Sigmoid colon (tissue), 7 donors: ENCODE results near the gene SULT2B1. TPM values are rescaled to one million over a fixed set of nuclear protein-coding genes. Genes with fewer than 3 reads are reported as not detected.

ENCODE experiments used
- DNase-seq: peaks from one replicate; pipeline ENCODE4 v3.0.0-alpha.2; 2019
- H3K27ac ChIP-seq, 4 donors: fragments of 200-600 bp; sonication (generic); one replicate each; pipeline ENCODE4 v1.5.1; 2016 to 2019; ENCODE audit warnings: mild to moderate bottlenecking in 1 of 4
- H3K27me3 ChIP-seq, 3 donors: fragments of 200-600 bp; sonication (generic); one replicate each; pipeline ENCODE4 v1.5.1; 2019; ENCODE audit warnings: mild to moderate bottlenecking in 1 of 3
- H3K36me3 ChIP-seq, 4 donors: fragments of 200-600 bp; sonication (generic); one replicate each; pipeline ENCODE4 v1.5.1; 2016 to 2019
- H3K4me1 ChIP-seq, 4 donors: fragments of 200-600 bp; sonication (generic); one replicate each; pipeline ENCODE4 v1.5.1; 2017 to 2019
- H3K4me3 ChIP-seq, 4 donors: fragments of 200-600 bp; sonication (generic); one replicate each; pipeline ENCODE4 v1.5.1; 2017 to 2019; ENCODE audit warnings: mild to moderate bottlenecking in 2 of 4, moderate library complexity in 1 of 4
- H3K9me3 ChIP-seq, 4 donors: fragments of 200-600 bp in 3 of 4; sonication (generic) in 3 of 4; one replicate each; pipeline versions ENCODE4 v1.5.1 to v1.6.1; 2013 to 2019
- EP300 ChIP-seq, 4 donors: sonication (generic); formaldehyde crosslinking; IDR thresholded peaks; one replicate each; pipeline ENCODE4 v1.6.1; 2017; ENCODE audit warnings: antibody characterized with exemption in 4 of 4
- POLR2A ChIP-seq, 2 donors: fragments of 450-650 bp; IDR thresholded peaks; one replicate each; pipeline ENCODE4 v1.6.1; 2016; ENCODE audit warnings: antibody characterized with exemption in 2 of 2, mild to moderate bottlenecking in 2 of 2, moderate library complexity in 2 of 2
- POLR2AphosphoS5 ChIP-seq, 4 donors: sonication (generic); formaldehyde crosslinking; IDR thresholded peaks; one replicate each; pipeline ENCODE4 v1.6.1; 2017; ENCODE audit warnings: antibody characterized with exemption in 4 of 4
- WGBS, 2 donors: extraction: QIAGEN DNeasy Blood & Tissue Kit; methylation state at CpG; one replicate each; pipeline ENCODE4 v1.1.7; 2013; 5-methylcytosine and 5-hydroxymethylcytosine counted together
- intact Hi-C: fragments of 100-400 bp; cut with DNase I; formaldehyde crosslinking; loops from one replicate; pipeline ENCODE4 v1.15.1; 2023
- polyA plus RNA-seq, 3 donors: library from polyadenylated mRNA; stranded (reverse); fragments of 200-250 nt; gene quantifications; one replicate each; pipeline ENCODE4 v1.2.3, GENCODE V29; 2013
- total RNA-seq, 4 donors: library from RNA; depleted of rRNA; stranded (reverse); fragments of >200 nt; gene quantifications; one replicate each; pipeline ENCODE4 v1.1.0, GENCODE V29; 2016
- TF ChIP-seq, protein P1 (sequence below), 4 experiments: fragments of 450-650 bp in 3 of 4; fragments of 200-600 bp in 1 of 4; IDR thresholded peaks; one replicate each; pipeline ENCODE4 v1.5.1; 2016 to 2019; ENCODE audit warnings: antibody characterized with exemption in 4 of 4, mild to moderate bottlenecking in 3 of 4, moderate library complexity in 2 of 4
- donor health status: healthy with polysubstance abuse.
- donor health status: Bipolar disorder and iron deficiency.
- donor health status: healthy.

Gene SULT2B1
- total and polyA plus RNA-seq, 7 donors = 0.82 to 2.8 (median 1.8) TPM; not detected in 3

DNA sequence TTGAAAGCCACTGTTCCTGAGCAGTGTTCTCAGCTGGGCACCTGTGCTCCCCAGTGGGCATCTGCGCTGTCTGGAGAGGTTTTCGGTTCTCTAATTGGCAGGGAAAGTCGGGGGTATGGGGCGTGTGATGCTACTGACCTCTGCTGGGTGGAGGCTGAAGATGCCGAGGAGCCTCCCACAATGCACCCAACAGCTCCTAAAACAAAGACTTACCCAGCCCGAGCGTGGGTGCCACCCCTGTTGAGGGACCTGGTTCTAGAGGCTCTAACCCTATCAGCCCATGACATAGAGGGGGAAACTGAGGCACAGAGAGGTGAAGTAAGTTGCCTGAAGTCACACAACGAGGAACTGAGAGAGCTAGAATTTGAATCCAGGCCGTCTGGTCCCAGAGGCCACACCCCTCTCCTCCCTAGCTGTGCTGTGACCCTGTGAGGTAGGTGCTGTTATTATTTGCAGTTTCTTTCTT, 56.9 kb downstream of the SULT2B1 start:
- intact Hi-C loops = no loop called here
- Histone ChIP-seq H3K4me1 (no peaks in the 10 kb centered on the region), H3K27me3 (no peaks in the 10 kb centered on the region), H3K9me3 (no peaks in the 10 kb centered on the region), H3K27ac (no peak overlapping the region), H3K4me3 (no peak overlapping the region), H3K36me3 (no peaks in the 10 kb centered on the region)
- WGBS, 2 donors = 8 to 12% methylated on average over 9 of the region's 9 CpGs
- TF ChIP-seq, protein P1, sequence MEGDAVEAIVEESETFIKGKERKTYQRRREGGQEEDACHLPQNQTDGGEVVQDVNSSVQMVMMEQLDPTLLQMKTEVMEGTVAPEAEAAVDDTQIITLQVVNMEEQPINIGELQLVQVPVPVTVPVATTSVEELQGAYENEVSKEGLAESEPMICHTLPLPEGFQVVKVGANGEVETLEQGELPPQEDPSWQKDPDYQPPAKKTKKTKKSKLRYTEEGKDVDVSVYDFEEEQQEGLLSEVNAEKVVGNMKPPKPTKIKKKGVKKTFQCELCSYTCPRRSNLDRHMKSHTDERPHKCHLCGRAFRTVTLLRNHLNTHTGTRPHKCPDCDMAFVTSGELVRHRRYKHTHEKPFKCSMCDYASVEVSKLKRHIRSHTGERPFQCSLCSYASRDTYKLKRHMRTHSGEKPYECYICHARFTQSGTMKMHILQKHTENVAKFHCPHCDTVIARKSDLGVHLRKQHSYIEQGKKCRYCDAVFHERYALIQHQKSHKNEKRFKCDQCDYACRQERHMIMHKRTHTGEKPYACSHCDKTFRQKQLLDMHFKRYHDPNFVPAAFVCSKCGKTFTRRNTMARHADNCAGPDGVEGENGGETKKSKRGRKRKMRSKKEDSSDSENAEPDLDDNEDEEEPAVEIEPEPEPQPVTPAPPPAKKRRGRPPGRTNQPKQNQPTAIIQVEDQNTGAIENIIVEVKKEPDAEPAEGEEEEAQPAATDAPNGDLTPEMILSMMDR (IDR thresholded peaks at IDR 0.05) = peak in 2 of 4 experiments; percentile 17 to 39
- TF ChIP-seq POLR2AphosphoS5 (IDR thresholded peaks at IDR 0.05) (no peak), EP300 (IDR thresholded peaks at IDR 0.05) (no peak), POLR2A (IDR thresholded peaks at IDR 0.05) (no peak)
- no peak for DNase-seq

DNA sequence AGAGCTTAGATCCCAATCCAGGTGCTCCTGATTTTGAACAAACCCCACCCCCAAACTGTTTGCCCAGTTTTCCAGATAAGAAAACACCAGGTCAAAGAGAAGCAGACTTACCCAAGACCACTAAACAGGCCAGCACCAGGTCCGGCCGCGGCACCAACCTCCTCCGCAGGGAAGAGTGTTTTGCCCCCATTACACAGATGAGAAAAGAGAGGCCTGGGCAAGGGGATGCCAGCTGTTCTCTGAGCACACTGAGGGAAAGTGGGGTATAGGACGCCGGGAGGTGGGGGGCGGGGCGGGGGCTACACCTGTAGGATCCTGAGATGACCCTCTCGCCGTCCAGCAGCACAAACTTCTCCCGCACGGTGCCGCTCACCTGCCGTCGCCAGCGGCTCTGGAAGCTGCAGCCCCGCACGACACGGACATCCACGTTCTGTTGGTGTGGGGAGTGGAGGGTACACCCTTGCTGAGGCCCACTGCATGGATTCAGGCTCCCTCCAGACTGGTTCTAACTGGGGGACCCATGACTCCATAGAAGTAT, 57.7 kb downstream of the SULT2B1 start:
- no peak for DNase-seq
- Histone ChIP-seq H3K27ac (no peak overlapping the region), H3K4me1 (no peaks in the 10 kb centered on the region), H3K36me3 (peaks cover 0 to under 1% (median 0%) of the 10 kb centered on the region in 4 donors), H3K9me3 (no peaks in the 10 kb centered on the region), H3K4me3 (no peak overlapping the region), H3K27me3 (no peaks in the 10 kb centered on the region)
- 94 to 95% methylated on average over 20 of the region's 20 CpGs for WGBS, 2 donors
- TF ChIP-seq POLR2A (IDR thresholded peaks at IDR 0.05) (no peak), POLR2AphosphoS5 (IDR thresholded peaks at IDR 0.05) (no peak), EP300 (IDR thresholded peaks at IDR 0.05) (no peak)
- TF ChIP-seq, protein P1 (IDR thresholded peaks at IDR 0.05) = no peak
- intact Hi-C loops = no loop called here

DNA sequence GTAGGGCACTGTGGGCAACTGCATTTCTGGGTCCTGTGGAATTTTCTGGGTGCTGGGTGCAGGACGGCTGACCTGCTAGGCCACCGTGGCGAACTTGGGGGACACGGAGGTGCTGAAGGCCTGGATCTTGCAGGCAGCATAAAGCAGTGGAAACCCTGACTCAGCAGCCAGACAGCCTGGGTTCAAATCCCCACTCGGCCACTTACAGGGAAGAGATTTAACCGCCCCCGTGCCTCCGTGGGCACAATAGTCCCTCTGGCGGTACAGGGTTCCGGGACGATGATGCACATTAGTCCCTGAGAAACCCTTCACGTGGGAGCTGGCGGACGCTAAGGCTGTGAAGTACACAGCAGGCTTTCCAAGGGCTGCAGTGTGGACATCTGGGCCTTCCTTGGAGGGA, 59.9 kb downstream of the SULT2B1 start:
- 88 to 93% methylated on average over 14 of the region's 14 CpGs for WGBS, 2 donors
- no peak for DNase-seq
- TF ChIP-seq, protein P1 (IDR thresholded peaks at IDR 0.05) = no peak
- TF ChIP-seq EP300 (IDR thresholded peaks at IDR 0.05) (no peak), POLR2A (IDR thresholded peaks at IDR 0.05) (no peak), POLR2AphosphoS5 (IDR thresholded peaks at IDR 0.05) (no peak)
- Histone ChIP-seq H3K9me3 (no peaks in the 10 kb centered on the region), H3K4me1 (peaks cover 0 to 15% (median 10%) of the 10 kb centered on the region in 4 donors), H3K36me3 (peaks cover 10 to 23% (median 20%) of the 10 kb centered on the region in 4 donors), H3K4me3 (no peak overlapping the region), H3K27ac (no peak overlapping the region), H3K27me3 (no peaks in the 10 kb centered on the region)
- intact Hi-C loops = no loop called here

DNA sequence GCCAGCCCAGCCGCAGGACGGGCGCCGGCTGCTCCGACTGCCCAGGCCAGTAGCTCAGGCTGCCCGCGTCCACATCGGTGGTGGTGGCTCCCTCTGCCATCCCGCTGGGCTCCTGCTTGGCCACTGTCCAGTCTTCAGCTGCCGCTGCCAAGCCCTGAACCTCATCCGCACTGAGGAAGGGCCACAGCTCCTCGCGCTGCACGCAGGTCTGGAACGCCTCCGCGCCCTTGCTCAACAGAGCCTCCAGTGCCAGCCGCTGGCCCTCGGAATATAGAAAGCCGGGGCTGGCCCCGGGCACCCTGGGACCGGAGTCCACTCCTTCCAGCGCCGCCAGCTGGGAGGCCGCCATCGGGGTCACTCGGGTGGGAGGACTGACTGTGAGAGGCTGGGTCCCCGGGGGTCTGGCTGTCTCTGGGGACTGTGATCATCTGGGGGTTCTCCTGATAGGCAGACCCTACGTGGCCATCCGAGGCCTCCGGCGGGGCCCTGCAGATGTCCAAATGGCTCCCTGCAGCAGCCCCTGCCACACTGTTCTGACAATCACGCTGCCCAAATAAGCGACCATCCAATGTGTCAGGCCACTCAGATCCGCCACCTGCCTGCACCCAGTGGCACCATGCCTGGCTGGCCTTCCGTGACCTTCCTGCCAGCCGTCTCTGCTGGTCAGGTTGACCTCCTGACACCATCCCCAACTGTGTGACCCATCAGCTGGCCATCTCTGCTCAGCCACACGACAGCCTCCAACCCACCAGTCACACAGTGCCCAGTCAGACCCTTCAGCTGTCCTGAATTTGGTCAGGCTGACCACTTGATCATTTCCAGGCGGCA, 61.3 kb downstream of the SULT2B1 start:
- no peak for TF ChIP-seq POLR2A (IDR thresholded peaks at IDR 0.05)
- TF ChIP-seq, protein P1 (IDR thresholded peaks at IDR 0.05) = no peak
- TF ChIP-seq EP300 (IDR thresholded peaks at IDR 0.05) = no peak
- TF ChIP-seq POLR2AphosphoS5 (IDR thresholded peaks at IDR 0.05) = no peak
- no peak overlapping the region for H3K4me3 ChIP-seq
- H3K36me3 ChIP-seq = peaks cover 10 to 32% (median 25%) of the 10 kb centered on the region in 4 donors
- peak overlapping the region in 1 of 4 donors; percentile 39 for H3K27ac ChIP-seq
- no peak for DNase-seq
- H3K4me1 ChIP-seq = peaks cover 0 to 29% (median 24%) of the 10 kb centered on the region in 4 donors
- H3K27me3 ChIP-seq = no peaks in the 10 kb centered on the region
- intact Hi-C loops = no loop called here
- no peaks in the 10 kb centered on the region for H3K9me3 ChIP-seq
- WGBS, 2 donors = 16 to 67% methylated on average over 39 of the region's 39 CpGs
